ENCODE measurements around the gene PHKB. TPM values are rescaled to one million over a fixed set of nuclear protein-coding genes. Genes with fewer than 3 reads are reported as not detected.

Gene PHKB
- total and polyA plus RNA-seq, 2 donors (not counting 1 experiment from before 2014, with no cell fraction given): 50.4 to 223 TPM

GRCh38 chr16:47694543-47694942 is 233.4 kb downstream of the PHKB start:
- Histone ChIP-seq H3K4me1 (ENCODE audit: control insufficient read depth in 2 of 2, insufficient read depth in 2 of 2, low read length in 2 of 2) (no peaks in the 10 kb centered on the region), H3K4me2 (replicated peaks; ENCODE audit: low read depth, low read length, poor library complexity, severe bottlenecking) (no peak overlapping the region), H3K27me3 (replicated peaks in 1 of 4; ENCODE audit: control extremely low read depth in 1 of 4, control insufficient read depth in 3 of 4, insufficient read depth in 4 of 4, low read length in 3 of 4) (no peaks in the 10 kb centered on the region), H3K36me3 (replicated peaks in 1 of 2; ENCODE audit: control extremely low read depth in 1 of 2, control insufficient read depth in 1 of 2, extremely low read depth in 1 of 2, insufficient read depth in 2 of 2, low read length in 1 of 2) (peaks cover 38 to 89% of the 10 kb centered on the region in 2 experiments), H3K79me2 (ENCODE audit: control insufficient read depth, insufficient read depth, low read length) (no peaks in the 10 kb centered on the region), H3K9ac (ENCODE audit: low read length) (no peak overlapping the region), H4K20me1 (ENCODE audit: control insufficient read depth, insufficient read depth, low read length, poor library complexity, severe bottlenecking) (no peaks in the 10 kb centered on the region), H3K9me3 (ENCODE audit: control extremely low read depth in 1 of 3, control insufficient read depth in 2 of 3, insufficient read depth in 1 of 3, low read length in 2 of 3) (no peaks in the 10 kb centered on the region), H3K4me3 (ENCODE audit: control extremely low read depth in 1 of 5, extremely low read depth in 1 of 5, insufficient read depth in 1 of 5, low read depth in 2 of 5, low read length in 4 of 5) (no peak overlapping the region), H2AFZ (ENCODE audit: insufficient read depth, low read depth, low read length, poor library complexity, severe bottlenecking) (no peak overlapping the region), H3K27ac (ENCODE audit: low read length in 2 of 2) (no peak overlapping the region)
- DNase-seq (no peak), ATAC-seq (ENCODE audit: low read depth) (no peak)
- Mint-ChIP-seq H3K4me1 (no peaks in the 10 kb centered on the region), H3K4me3 (no peak overlapping the region), H3K27me3 (no peaks in the 10 kb centered on the region), H3K9me3 (ENCODE audit: insufficient read depth) (no peaks in the 10 kb centered on the region), H3K27ac (no peak overlapping the region)
- TF ChIP-seq EZH2 (IDR thresholded peaks at IDR 0.05; ENCODE audit: borderline replicate concordance, insufficient read depth, low read depth, low read length, poor library complexity, severe bottlenecking): no peak
- TF ChIP-seq CTCF (IDR thresholded peaks at IDR 0.05): no peak
- intact Hi-C loops (cut with micrococcal nuclease): no loop called here
- POLR2A ChIA-PET: no interaction called here
- CTCF ChIA-PET: no interaction called here
- WGBS (ENCODE audit: insufficient coverage): 100% methylated on average over 2 of the region's 3 CpGs

GRCh38 chr16:47695756-47696155 is 234.6 kb downstream of the PHKB start:
- no peak for DNase-seq
- H3K4me3 Mint-ChIP-seq: no peak overlapping the region
- H3K27me3 Mint-ChIP-seq: no peaks in the 10 kb centered on the region
- no peaks in the 10 kb centered on the region for H3K79me2 ChIP-seq (ENCODE audit: control insufficient read depth, insufficient read depth, low read length)
- no CpG with 5 or more reads among the region's 4 CpGs for WGBS (ENCODE audit: insufficient coverage)
- no peak for ATAC-seq (ENCODE audit: low read depth)
- H3K9me3 ChIP-seq (ENCODE audit: control extremely low read depth in 1 of 3, control insufficient read depth in 2 of 3, insufficient read depth in 1 of 3, low read length in 2 of 3): no peaks in the 10 kb centered on the region
- H3K27ac Mint-ChIP-seq: no peak overlapping the region
- H3K27ac ChIP-seq (ENCODE audit: low read length in 2 of 2): no peak overlapping the region
- no peaks in the 10 kb centered on the region for H3K27me3 ChIP-seq (replicated peaks in 1 of 4; ENCODE audit: control extremely low read depth in 1 of 4, control insufficient read depth in 3 of 4, insufficient read depth in 4 of 4, low read length in 3 of 4)
- no peak overlapping the region for H3K4me2 ChIP-seq (replicated peaks; ENCODE audit: low read depth, low read length, poor library complexity, severe bottlenecking)
- intact Hi-C loops (cut with micrococcal nuclease): no loop called here
- no peak overlapping the region for H3K4me3 ChIP-seq (ENCODE audit: control extremely low read depth in 1 of 5, extremely low read depth in 1 of 5, insufficient read depth in 1 of 5, low read depth in 2 of 5, low read length in 4 of 5)
- ChIA-PET POLR2A (no interaction called here), CTCF (no interaction called here)
- TF ChIP-seq CTCF (IDR thresholded peaks at IDR 0.05): no peak
- no peak for TF ChIP-seq EZH2 (IDR thresholded peaks at IDR 0.05; ENCODE audit: borderline replicate concordance, insufficient read depth, low read depth, low read length, poor library complexity, severe bottlenecking)
- no peaks in the 10 kb centered on the region for H3K4me1 ChIP-seq (ENCODE audit: control insufficient read depth in 2 of 2, insufficient read depth in 2 of 2, low read length in 2 of 2)
- H3K36me3 ChIP-seq (replicated peaks in 1 of 2; ENCODE audit: control extremely low read depth in 1 of 2, control insufficient read depth in 1 of 2, extremely low read depth in 1 of 2, insufficient read depth in 2 of 2, low read length in 1 of 2): peaks cover 39 to 82% of the 10 kb centered on the region in 2 experiments
- no peak overlapping the region for H2AFZ ChIP-seq (ENCODE audit: insufficient read depth, low read depth, low read length, poor library complexity, severe bottlenecking)
- no peaks in the 10 kb centered on the region for H3K4me1 Mint-ChIP-seq
- H3K9ac ChIP-seq (ENCODE audit: low read length): no peak overlapping the region
- H4K20me1 ChIP-seq (ENCODE audit: control insufficient read depth, insufficient read depth, low read length, poor library complexity, severe bottlenecking): no peaks in the 10 kb centered on the region
- H3K9me3 Mint-ChIP-seq (ENCODE audit: insufficient read depth): no peaks in the 10 kb centered on the region

Measured in B cell (primary cell).